Endothelial cell of umbilical vein (primary cell): ENCODE results near the gene PRR7. TPM values are rescaled to one million over a fixed set of nuclear protein-coding genes. Genes with fewer than 3 reads are reported as not detected.

Experiments used
- BruUV-seq: library from RNA; stranded (reverse); fragments of 400-500 nt; replicated peaks from 2 replicates; lab custom pipeline; 2021; lab: Mats Ljungman, UMichigan
- CTCF ChIA-PET: fragments of 300-600, 350-600 bp; sonication (Branson Sonifier 250); formaldehyde crosslinking; loops from one replicate; lab custom pipeline; 2021; ENCODE audit warnings: antibody characterized with exemption, inconsistent platforms; lab: Charles Lee
- POLR2A ChIA-PET: fragments of 300-600, 350-600 bp; sonication (Branson Sonifier 250); formaldehyde crosslinking; loops from one replicate; lab custom pipeline; 2021; ENCODE audit warnings: antibody characterized with exemption, inconsistent platforms; lab: Charles Lee
- DNase-seq: peaks from one replicate; pipeline ENCODE4 v3.0.0-alpha.2; 2011; ENCODE audit warnings: low read depth, low spot score
- FAIRE-seq: peaks from 2 replicates; lab custom pipeline; 2011; peaks lifted over from hg19 to GRCh38; lab: Jason Lieb, UNC
- H2AFZ ChIP-seq: 2 replicates; pipeline ENCODE4 v1.6.0; 2012; ENCODE audit warnings: low read depth, low read length, control low read depth, inconsistent platforms
- H3K27ac ChIP-seq: 2 replicates; pipeline ENCODE4 v1.5.1; 2011; ENCODE audit warnings: low read depth, mild to moderate bottlenecking, control low read depth, low read length, moderate library complexity; ENCODE audit not compliant: insufficient read depth
- H3K27me3 ChIP-seq, 2 experiments: 2 replicates each; pipeline versions ENCODE4 v1.6.0 to v1.6.1; 2011; ENCODE audit warnings: low read length in 2 of 2, mixed read lengths in 1 of 2; ENCODE audit not compliant: control insufficient read depth in 2 of 2, insufficient read depth in 2 of 2
- H3K36me3 ChIP-seq, 2 experiments: 2 replicates in 1 of 2; 3 replicates in 1 of 2; pipeline ENCODE4 v1.5.1; 2011; ENCODE audit warnings: low read length in 2 of 2, mild to moderate bottlenecking in 1 of 2, moderate library complexity in 1 of 2; ENCODE audit not compliant: control insufficient read depth in 2 of 2, insufficient read depth in 2 of 2; ENCODE audit errors: extremely low read depth in 1 of 2
- H3K4me1 ChIP-seq: 3 replicates; pipeline ENCODE4 v1.5.1; 2011; ENCODE audit warnings: mild to moderate bottlenecking, low read length; ENCODE audit not compliant: control insufficient read depth, insufficient read depth; ENCODE audit errors: extremely low read depth
- H3K4me2 ChIP-seq: 2 replicates; pipeline ENCODE4 v1.6.1; 2011; ENCODE audit warnings: low read length, control low read depth, mixed read lengths; ENCODE audit not compliant: insufficient read depth
- H3K4me3 ChIP-seq, 3 experiments: fragments of 200-600 bp in 1 of 3; sonication (generic), shearing (Covaris generic) in 1 of 3; replicated peaks in 1 of 3; 2 replicates each; pipeline ENCODE4 v1.5.1; 2011 to 2016; ENCODE audit warnings: control low read depth in 3 of 3, low read length in 3 of 3, mild to moderate bottlenecking in 2 of 3, inconsistent platforms in 1 of 3, low read depth in 1 of 3, moderate library complexity in 1 of 3; ENCODE audit not compliant: insufficient read depth in 1 of 3
- H3K79me2 ChIP-seq: 2 replicates; pipeline ENCODE4 v1.6.0; 2012; ENCODE audit warnings: low read length, inconsistent platforms; ENCODE audit not compliant: control insufficient read depth, insufficient read depth
- H3K9ac ChIP-seq: replicated peaks from 2 replicates; pipeline ENCODE3; 2011; ENCODE audit warnings: low read length, control low read depth; ENCODE audit not compliant: insufficient read depth; ENCODE audit errors: extremely low read depth
- H3K9me1 ChIP-seq: replicated peaks from 3 replicates; pipeline ENCODE4 v1.6.0; 2011; ENCODE audit warnings: mild to moderate bottlenecking, low read length; ENCODE audit not compliant: control insufficient read depth, insufficient read depth; ENCODE audit errors: extremely low read depth
- H3K9me3 ChIP-seq: replicated peaks from 2 replicates; pipeline ENCODE4 v1.5.1; 2012; ENCODE audit warnings: low read length, inconsistent platforms; ENCODE audit not compliant: control insufficient read depth, insufficient read depth
- H4K20me1 ChIP-seq: replicated peaks from 2 replicates; pipeline ENCODE3; 2011; ENCODE audit warnings: mild to moderate bottlenecking, low read length; ENCODE audit not compliant: control insufficient read depth, insufficient read depth; ENCODE audit errors: extremely low read depth
- CTCF ChIP-seq, 2 donors: IDR thresholded peaks; 1 replicate in 1 of 2; 2 replicates in 1 of 2; pipeline ENCODE4 v1.5.1; 2011; ENCODE audit warnings: low read length in 2 of 2, mild to moderate bottlenecking in 2 of 2, moderate library complexity in 2 of 2, control low read depth in 1 of 2, inconsistent platforms in 1 of 2, low read depth in 1 of 2; ENCODE audit not compliant: insufficient read depth in 1 of 2; ENCODE audit errors: extremely low read depth in 1 of 2
- EZH2 ChIP-seq: IDR thresholded peaks from 2 replicates; pipeline ENCODE4 v1.6.1; 2012; ENCODE audit warnings: borderline replicate concordance, low read depth, mild to moderate bottlenecking, moderate library complexity, low read length, inconsistent platforms; ENCODE audit not compliant: severe bottlenecking
- FOS ChIP-seq: IDR thresholded peaks from 2 replicates; pipeline ENCODE4 v1.6.1; 2011; ENCODE audit warnings: mild to moderate bottlenecking, low read length, moderate library complexity, borderline replicate concordance; ENCODE audit not compliant: insufficient read depth
- GATA2 ChIP-seq: IDR thresholded peaks from 2 replicates; pipeline ENCODE4 v1.7.0; 2011; ENCODE audit warnings: low read depth, mild to moderate bottlenecking, moderate library complexity, mixed read lengths, low read length; ENCODE audit not compliant: insufficient read length, insufficient read depth
- JUN ChIP-seq: IDR thresholded peaks from 2 replicates; pipeline ENCODE4 v1.6.1; 2011; ENCODE audit warnings: borderline replicate concordance, low read depth; ENCODE audit not compliant: insufficient read length, insufficient read depth
- MYC ChIP-seq: IDR thresholded peaks from one replicate; pipeline ENCODE4 v1.6.1; 2011; ENCODE audit warnings: mild to moderate bottlenecking, low read depth, low read length
- POLR2A ChIP-seq: IDR thresholded peaks from 2 replicates; pipeline ENCODE4 v1.6.1; 2012; ENCODE audit warnings: low read depth, mild to moderate bottlenecking, control low read depth, low read length
- POLR2AphosphoS5 ChIP-seq: IDR thresholded peaks from 2 replicates; pipeline ENCODE4 v1.6.1; 2012; ENCODE audit warnings: low read depth, mild to moderate bottlenecking, control low read depth, low read length, moderate library complexity; ENCODE audit not compliant: insufficient read depth
- dilution Hi-C: fragments of 300-500 bp; cut with MboI; formaldehyde crosslinking; loops from one replicate; pipeline ENCODE4 v1.15.0; 2019; ENCODE audit warnings: low sequenced_read_pairs; ENCODE audit not compliant: extremely low pct_ligation_motif_present
- intact Hi-C: fragments of 100-400 bp; cut with micrococcal nuclease; formaldehyde crosslinking; loops from one replicate; pipeline ENCODE4 v1.10.0; 2022
- polyA plus RNA-seq, 4 experiments: library from polyadenylated mRNA; depleted of rRNA in 3 of 4; stranded (reverse) in 3 of 4; unstranded in 1 of 4; fragments of >200 nt; gene quantifications; 2 replicates each; pipeline versions ENCODE4 v1.2.1 to v1.2.3, GENCODE V29; 2011 to 2012; ENCODE audit warnings: missing spikeins in 1 of 4
- total RNA-seq: library from RNA; stranded (reverse); gene quantifications from 2 replicates; pipeline ENCODE4 v1.2.3, GENCODE V29; 2021
- TF ChIP-seq, protein P1 (sequence below): IDR thresholded peaks from 2 replicates; pipeline ENCODE4 v1.6.1; 2011; ENCODE audit not compliant: insufficient read depth, insufficient read length

The PRR7 gene
- total and polyA plus RNA-seq, 2 donors (not counting 3 experiments of a cell fraction or from before 2014, with no cell fraction given) = 6.5 to 6.6 TPM

DNA sequence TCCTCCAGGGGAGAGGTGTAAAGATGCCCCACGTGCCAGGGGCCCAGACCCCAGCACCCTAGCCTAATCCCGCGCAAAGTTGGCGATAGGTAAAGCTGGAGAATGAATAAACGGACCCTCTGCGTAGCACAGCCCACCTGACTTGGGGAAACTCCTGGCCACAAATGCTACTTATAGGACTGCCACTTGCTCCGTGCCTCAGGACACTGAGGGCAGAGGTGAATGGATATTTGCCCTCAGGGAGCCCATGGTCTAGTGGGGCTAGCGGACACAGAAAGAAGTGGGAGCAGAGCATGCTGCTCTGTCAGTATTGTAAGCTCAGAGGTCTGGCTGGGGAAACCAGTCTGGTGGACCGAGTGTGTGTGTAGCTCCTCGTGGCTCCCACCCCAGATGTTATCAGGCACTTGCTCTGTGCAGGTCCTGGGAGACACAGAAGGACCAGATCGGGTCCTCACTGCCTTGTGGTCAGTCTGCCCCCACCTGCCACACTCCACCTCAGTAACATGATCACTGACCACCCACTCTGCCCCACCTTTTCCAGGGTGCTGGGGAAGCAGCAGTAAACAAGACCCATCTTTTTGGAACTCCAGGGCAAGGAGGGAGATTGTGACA is 19.3 kb upstream of the PRR7 start:
- peaks cover 27% of the 10 kb centered on the region for H3K79me2 ChIP-seq
- peak overlapping the region; percentile 48 to 72 (median 61) for H3K4me3 ChIP-seq
- no peaks in the 10 kb centered on the region for H3K9me1 ChIP-seq
- H3K27ac ChIP-seq = peak overlapping the region; percentile 52
- peaks cover 14% of the 10 kb centered on the region for H3K4me1 ChIP-seq
- peak overlapping the region; percentile 86 for H3K4me2 ChIP-seq
- CTCF ChIA-PET = interaction anchor here (0.9 to 5.2 kb wide), 8 partner anchors 12 to 58 kb away, joined by 3 to 43 read pairs (median 10); partner anchors contain the start of gene PRR7
- H3K9me3 ChIP-seq = no peaks in the 10 kb centered on the region
- DNase-seq = peak; percentile 13
- H2AFZ ChIP-seq = peak overlapping the region; percentile 8
- POLR2A ChIA-PET = interaction anchor here (0.8 to 1.8 kb wide), 2 partner anchors 12 to 70 kb away, joined by 3 to 4 read pairs; partner anchors contain the start of gene PDLIM7
- H3K9ac ChIP-seq = peak overlapping the region; percentile 81
- dilution Hi-C loops = no loop called here
- BruUV-seq = TSS peak; percentile 44
- H4K20me1 ChIP-seq = no peaks in the 10 kb centered on the region
- peaks cover 0 to 11% of the 10 kb centered on the region in 2 experiments for H3K36me3 ChIP-seq
- no peaks in the 10 kb centered on the region for H3K27me3 ChIP-seq
- intact Hi-C loops = loop anchor here (2.0 kb wide), 2 partner anchors 27 to 57 kb away; no protein-coding TSS in a partner anchor
- TF ChIP-seq GATA2 (peak; percentile 31), JUN (no peak)
- FAIRE-seq = peak; percentile 35

GRCh38 chr5:177427919-177428573 is 18.6 kb upstream of the PRR7 start:
- Histone ChIP-seq H3K36me3 (peaks cover 4 to 19% of the 10 kb centered on the region in 2 experiments), H3K9me3 (no peaks in the 10 kb centered on the region), H3K4me2 (peak overlapping the region; percentile 86), H3K4me1 (peaks cover 14% of the 10 kb centered on the region), H3K4me3 (no peak overlapping the region), H3K9me1 (no peaks in the 10 kb centered on the region), H2AFZ (no peak overlapping the region), H3K27ac (no peak overlapping the region), H3K9ac (no peak overlapping the region), H3K27me3 (no peaks in the 10 kb centered on the region), H4K20me1 (no peaks in the 10 kb centered on the region), H3K79me2 (peaks cover 27% of the 10 kb centered on the region)
- no TSS peak for BruUV-seq
- dilution Hi-C loops = no loop called here
- FAIRE-seq (no peak), DNase-seq (no peak)
- POLR2A ChIA-PET = interaction anchor here (0.5 to 1.8 kb wide), 3 partner anchors 11 to 61 kb away, joined by 3 to 4 read pairs (median 3); no protein-coding TSS in a partner anchor
- TF ChIP-seq, protein P1, sequence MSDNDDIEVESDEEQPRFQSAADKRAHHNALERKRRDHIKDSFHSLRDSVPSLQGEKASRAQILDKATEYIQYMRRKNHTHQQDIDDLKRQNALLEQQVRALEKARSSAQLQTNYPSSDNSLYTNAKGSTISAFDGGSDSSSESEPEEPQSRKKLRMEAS = no peak
- no peak for TF ChIP-seq JUN
- TF ChIP-seq POLR2AphosphoS5 = no peak
- no peak for TF ChIP-seq FOS
- TF ChIP-seq POLR2A = no peak
- TF ChIP-seq CTCF (IDR thresholded peaks at IDR 0.05; ENCODE audit: extremely low read depth in 1 of 2, insufficient read depth in 1 of 2, low read depth in 1 of 2, low read length in 2 of 2) = no peak
- no peak for TF ChIP-seq MYC
- TF ChIP-seq GATA2 = no peak
- TF ChIP-seq EZH2 = no peak
- intact Hi-C loops = loop anchor here (2.0 kb wide), 2 partner anchors 27 to 57 kb away; no protein-coding TSS in a partner anchor
- CTCF ChIA-PET = interaction anchor here (0.9 to 5.2 kb wide), 8 partner anchors 12 to 59 kb away, joined by 3 to 43 read pairs (median 10); partner anchors contain the start of gene PRR7
